ENCODE results near the gene VSIR. TPM values are rescaled to one million over a fixed set of nuclear protein-coding genes. Genes with fewer than 3 reads are reported as not detected.
A peak's percentile ranks its signal among the peaks of the same experiment; 100 is the strongest.

Gene VSIR
- total RNA-seq, 2 donors from 2014 or later: 41.2 to 42.8 TPM

- Histone ChIP-seq H3K27me3 (no peaks in the 10 kb centered on the region), H3K36me3 (no peaks in the 10 kb centered on the region), H3K27ac (peak overlapping the region; percentile 92), H3K4me1 (peaks cover 30% of the 10 kb centered on the region), H3K9ac (ENCODE audit: low read depth in 2 of 2, low read length in 2 of 2) (peak overlapping the region; percentile 41 to 84), H3K4me3 (no peak overlapping the region), H3K9me3 (no peaks in the 10 kb centered on the region)
- no peak for TF ChIP-seq CTCF (IDR thresholded peaks at IDR 0.05)
- peak; percentile 53 for DNase-seq
- intact Hi-C loops (cut with DNase I): no loop called here
These were observed 5.8 kb downstream of the VSIR start for GRCh38 chr10:71767420-71768035.

GRCh38 chr10:71766717-71767419 lies 6.5 kb downstream of the VSIR start:
- no peaks in the 10 kb centered on the region for H3K36me3 ChIP-seq
- H3K4me1 ChIP-seq: peaks cover 30% of the 10 kb centered on the region
- intact Hi-C loops (cut with DNase I): no loop called here
- no peak overlapping the region for H3K4me3 ChIP-seq
- no peaks in the 10 kb centered on the region for H3K9me3 ChIP-seq
- H3K27me3 ChIP-seq: no peaks in the 10 kb centered on the region
- peak overlapping the region in 1 of 2 donors; percentile 84 for H3K9ac ChIP-seq (ENCODE audit: low read depth in 2 of 2, low read length in 2 of 2)
- TF ChIP-seq CTCF (IDR thresholded peaks at IDR 0.05): no peak
- H3K27ac ChIP-seq: peak overlapping the region; percentile 92
- DNase-seq: peak; percentile 96

- peaks cover 30% of the 10 kb centered on the region for H3K4me1 ChIP-seq
- H3K36me3 ChIP-seq: no peaks in the 10 kb centered on the region
- peak overlapping the region; percentile 92 for H3K27ac ChIP-seq
- intact Hi-C loops (cut with DNase I): no loop called here
- no peak for DNase-seq
- H3K27me3 ChIP-seq: no peaks in the 10 kb centered on the region
- no peak for TF ChIP-seq CTCF (IDR thresholded peaks at IDR 0.05)
- no peak overlapping the region for H3K4me3 ChIP-seq
- no peaks in the 10 kb centered on the region for H3K9me3 ChIP-seq
- peak overlapping the region in 1 of 2 donors; percentile 84 for H3K9ac ChIP-seq (ENCODE audit: low read depth in 2 of 2, low read length in 2 of 2)
These were observed 7.2 kb downstream of the VSIR start for GRCh38 chr10:71765906-71766716.

GRCh38 chr10:71765176-71765904 lies 8.0 kb downstream of the VSIR start:
- no peak overlapping the region for H3K27ac ChIP-seq
- no peaks in the 10 kb centered on the region for H3K27me3 ChIP-seq
- H3K4me1 ChIP-seq: peaks cover 32% of the 10 kb centered on the region
- no peaks in the 10 kb centered on the region for H3K9me3 ChIP-seq
- TF ChIP-seq CTCF (IDR thresholded peaks at IDR 0.05): no peak
- H3K4me3 ChIP-seq: no peak overlapping the region
- no peaks in the 10 kb centered on the region for H3K36me3 ChIP-seq
- DNase-seq: no peak
- H3K9ac ChIP-seq (ENCODE audit: low read depth in 2 of 2, low read length in 2 of 2): peak overlapping the region in 1 of 2 donors; percentile 59
- intact Hi-C loops (cut with DNase I): no loop called here

Data from colonic mucosa (tissue), 4 donors.